OCI-LY1 (cell line): ENCODE data around the gene ZDHHC1.

Experiments used
- H2AFZ ChIP-seq: fragments of 200-600 bp; sonication (generic), shearing (Covaris generic); 2 replicates; pipeline ENCODE4 v1.6.0; 2014; ENCODE audit warnings: antibody characterized with exemption, mild to moderate bottlenecking, low read length
- H3F3A ChIP-seq: fragments of 200-600 bp; sonication (generic), shearing (Covaris generic); 2 replicates; pipeline ENCODE4 v1.6.0; 2014; ENCODE audit warnings: mild to moderate bottlenecking, antibody characterized with exemption, low read length, moderate library complexity; ENCODE audit not compliant: insufficient read depth
- H3K27ac ChIP-seq: fragments of 200-600 bp; sonication (generic); 2 replicates; pipeline ENCODE4 v1.5.1; 2014; ENCODE audit warnings: low read length, mixed run types, mild to moderate bottlenecking, low read depth; ENCODE audit not compliant: poor library complexity, severe bottlenecking
- H3K27me3 ChIP-seq: fragments of 200-600 bp; sonication (generic); 2 replicates; pipeline ENCODE4 v1.6.0; 2014; ENCODE audit warnings: antibody characterized with exemption, mild to moderate bottlenecking, low read length, moderate library complexity; ENCODE audit not compliant: insufficient read depth
- H3K36me3 ChIP-seq: fragments of 200-600 bp; sonication (generic); 2 replicates; pipeline ENCODE4 v1.6.1; 2014; ENCODE audit warnings: mild to moderate bottlenecking, antibody characterized with exemption, low read length, moderate library complexity, mixed read lengths; ENCODE audit not compliant: insufficient read depth
- H3K4me1 ChIP-seq: fragments of 200-600 bp; sonication (generic); 2 replicates; pipeline ENCODE4 v1.5.1; 2014; ENCODE audit warnings: mild to moderate bottlenecking, low read length, moderate library complexity; ENCODE audit not compliant: insufficient read depth, severe bottlenecking
- H3K4me2 ChIP-seq: fragments of 200-600 bp; sonication (generic), shearing (Covaris generic); 2 replicates; pipeline ENCODE4 v1.6.1; 2014; ENCODE audit warnings: low read length
- H3K4me3 ChIP-seq: fragments of 200-600 bp; sonication (generic); 2 replicates; pipeline ENCODE4 v1.5.1; 2014; ENCODE audit warnings: low read length, low read depth, mild to moderate bottlenecking, mixed read lengths; ENCODE audit not compliant: poor library complexity, severe bottlenecking
- H3K79me2 ChIP-seq: fragments of 200-600 bp; shearing (Covaris generic); 2 replicates; pipeline ENCODE4 v1.6.1; 2016; ENCODE audit warnings: mixed run types, low read length, mixed read lengths; ENCODE audit not compliant: insufficient read depth
- H3K9ac ChIP-seq: fragments of 200-600 bp; sonication (generic), shearing (Covaris generic); 2 replicates; pipeline ENCODE4 v1.6.1; 2014; ENCODE audit warnings: mild to moderate bottlenecking, low read length, mixed read lengths
- H3K9me2 ChIP-seq: fragments of 200-600 bp; sonication (generic), shearing (Covaris generic); 2 replicates; pipeline ENCODE4 v1.6.1; 2014; ENCODE audit warnings: low read depth, mild to moderate bottlenecking, low read length, mixed read lengths
- H3K9me3 ChIP-seq: fragments of 200-600 bp; shearing (Covaris generic); 2 replicates; pipeline ENCODE4 v1.6.1; 2014; ENCODE audit warnings: low read length, mixed read lengths
- H4K20me1 ChIP-seq: fragments of 200-600 bp; sonication (generic), shearing (Covaris generic); 2 replicates; pipeline ENCODE4 v1.6.0; 2016; ENCODE audit warnings: mild to moderate bottlenecking, low read length; ENCODE audit not compliant: insufficient read depth
- EZH2 ChIP-seq: fragments of 200-600 bp; sonication (generic), shearing (Covaris generic); IDR thresholded peaks from 2 replicates; pipeline ENCODE4 v1.8.0; 2017; ENCODE audit warnings: borderline replicate concordance, mixed run types, mild to moderate bottlenecking, antibody characterized with exemption, low read length, moderate library complexity, mixed read lengths
- TF ChIP-seq, protein P1 (sequence below): fragments of 200-600 bp; sonication (generic), shearing (Covaris generic); IDR thresholded peaks from 2 replicates; pipeline ENCODE4 v1.5.1; 2017; ENCODE audit warnings: mild to moderate bottlenecking, antibody characterized with exemption, low read length, moderate library complexity, mixed read lengths

ZDHHC1 gene

DNA sequence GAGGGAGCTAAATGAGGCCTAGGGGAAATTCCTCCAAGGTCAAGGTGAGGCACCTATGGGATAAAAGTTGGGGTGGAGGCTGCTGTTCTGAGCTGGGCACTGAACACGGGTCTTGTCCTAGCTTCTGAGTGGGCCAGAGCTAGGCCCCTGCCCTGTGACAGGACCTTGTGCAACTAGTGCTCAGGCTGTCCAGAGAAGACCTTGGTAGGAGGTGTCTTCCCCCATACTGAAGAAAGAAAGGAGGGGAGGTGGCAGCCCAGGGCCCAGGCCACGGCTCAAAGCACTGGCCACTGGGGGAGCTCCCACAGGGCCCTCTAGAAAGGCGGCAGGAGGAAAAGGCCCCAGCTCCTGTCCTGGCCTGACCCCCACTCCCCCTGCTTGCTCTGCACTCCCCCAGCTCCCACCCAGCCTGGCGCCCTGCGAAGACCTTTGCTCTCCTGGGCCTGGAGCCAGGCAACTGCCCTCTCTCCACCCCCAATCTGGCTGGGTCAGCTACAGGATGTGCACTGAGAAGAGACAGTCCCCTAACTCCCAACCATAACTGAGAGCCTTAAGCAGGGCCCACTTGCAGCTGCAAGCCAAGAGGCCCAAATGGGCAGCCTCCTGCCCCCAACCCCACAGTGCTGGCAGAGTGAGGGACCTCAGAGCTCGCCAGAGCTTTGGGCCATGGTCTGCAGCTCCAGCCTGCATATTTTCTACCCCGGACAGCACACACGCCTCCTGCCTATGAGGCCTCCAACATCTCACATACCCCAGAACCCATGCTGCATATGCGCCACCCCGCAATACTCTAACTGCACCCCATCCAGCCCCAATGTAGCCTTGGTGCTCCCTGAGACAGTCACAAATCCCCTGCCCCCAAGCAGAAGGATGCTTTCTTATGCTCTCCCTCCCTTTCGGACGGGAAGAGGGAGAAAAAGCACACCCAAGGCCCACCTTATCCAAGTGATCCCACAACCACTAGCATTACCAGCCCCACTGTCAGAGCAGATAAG lies 29.9 kb upstream of the ZDHHC1 start:
- H2AFZ ChIP-seq: no peak overlapping the region
- H3K9me3 ChIP-seq: no peaks in the 10 kb centered on the region
- no peaks in the 10 kb centered on the region for H3K79me2 ChIP-seq
- H3K4me3 ChIP-seq: no peak overlapping the region
- TF ChIP-seq, protein P1, sequence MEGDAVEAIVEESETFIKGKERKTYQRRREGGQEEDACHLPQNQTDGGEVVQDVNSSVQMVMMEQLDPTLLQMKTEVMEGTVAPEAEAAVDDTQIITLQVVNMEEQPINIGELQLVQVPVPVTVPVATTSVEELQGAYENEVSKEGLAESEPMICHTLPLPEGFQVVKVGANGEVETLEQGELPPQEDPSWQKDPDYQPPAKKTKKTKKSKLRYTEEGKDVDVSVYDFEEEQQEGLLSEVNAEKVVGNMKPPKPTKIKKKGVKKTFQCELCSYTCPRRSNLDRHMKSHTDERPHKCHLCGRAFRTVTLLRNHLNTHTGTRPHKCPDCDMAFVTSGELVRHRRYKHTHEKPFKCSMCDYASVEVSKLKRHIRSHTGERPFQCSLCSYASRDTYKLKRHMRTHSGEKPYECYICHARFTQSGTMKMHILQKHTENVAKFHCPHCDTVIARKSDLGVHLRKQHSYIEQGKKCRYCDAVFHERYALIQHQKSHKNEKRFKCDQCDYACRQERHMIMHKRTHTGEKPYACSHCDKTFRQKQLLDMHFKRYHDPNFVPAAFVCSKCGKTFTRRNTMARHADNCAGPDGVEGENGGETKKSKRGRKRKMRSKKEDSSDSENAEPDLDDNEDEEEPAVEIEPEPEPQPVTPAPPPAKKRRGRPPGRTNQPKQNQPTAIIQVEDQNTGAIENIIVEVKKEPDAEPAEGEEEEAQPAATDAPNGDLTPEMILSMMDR: no peak
- no peak for TF ChIP-seq EZH2
- H3K4me2 ChIP-seq: no peak overlapping the region
- no peak overlapping the region for H3K9ac ChIP-seq
- no peaks in the 10 kb centered on the region for H4K20me1 ChIP-seq
- no peaks in the 10 kb centered on the region for H3K27me3 ChIP-seq
- peaks cover 26% of the 10 kb centered on the region; the same call in 1 of the 2 replicates for H3K36me3 ChIP-seq
- H3F3A ChIP-seq: no peaks in the 10 kb centered on the region
- H3K9me2 ChIP-seq: no peaks in the 10 kb centered on the region
- no peaks in the 10 kb centered on the region for H3K4me1 ChIP-seq
- no peak overlapping the region for H3K27ac ChIP-seq

DNA sequence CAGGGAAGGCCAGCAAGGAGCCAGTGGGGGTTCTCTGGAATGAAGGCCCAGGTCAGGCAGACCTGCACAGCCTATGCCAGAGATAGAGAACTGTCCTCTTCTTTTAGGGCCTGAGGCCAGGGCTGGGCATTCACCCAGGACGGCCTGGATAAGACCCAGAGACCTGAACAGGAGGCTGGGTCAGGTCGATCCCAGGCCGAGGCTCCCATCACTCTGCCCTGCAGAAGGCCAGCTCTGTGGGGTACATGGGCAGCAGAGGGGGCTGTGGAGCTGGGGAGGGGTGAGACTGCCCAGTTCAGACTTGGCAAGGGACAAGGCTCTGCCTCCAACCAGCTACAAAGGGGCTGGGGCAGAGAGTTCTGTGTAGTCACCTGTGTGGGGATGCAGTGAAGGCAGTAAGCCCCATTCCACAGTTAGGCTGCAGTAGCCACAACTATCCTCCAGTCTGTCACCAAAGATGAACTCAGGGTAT lies 29.2 kb upstream of the ZDHHC1 start:
- no peak overlapping the region for H3K4me2 ChIP-seq
- TF ChIP-seq EZH2: no peak
- TF ChIP-seq, protein P1: no peak
- H3K79me2 ChIP-seq: no peaks in the 10 kb centered on the region
- no peaks in the 10 kb centered on the region for H3K27me3 ChIP-seq
- no peaks in the 10 kb centered on the region for H3F3A ChIP-seq
- peaks cover 26% of the 10 kb centered on the region; the same call in 1 of the 2 replicates for H3K36me3 ChIP-seq
- H3K9me3 ChIP-seq: no peaks in the 10 kb centered on the region
- no peak overlapping the region for H2AFZ ChIP-seq
- no peak overlapping the region for H3K9ac ChIP-seq
- H3K9me2 ChIP-seq: no peaks in the 10 kb centered on the region
- no peak overlapping the region for H3K4me3 ChIP-seq
- no peaks in the 10 kb centered on the region for H4K20me1 ChIP-seq
- H3K27ac ChIP-seq: no peak overlapping the region
- H3K4me1 ChIP-seq: no peaks in the 10 kb centered on the region

DNA sequence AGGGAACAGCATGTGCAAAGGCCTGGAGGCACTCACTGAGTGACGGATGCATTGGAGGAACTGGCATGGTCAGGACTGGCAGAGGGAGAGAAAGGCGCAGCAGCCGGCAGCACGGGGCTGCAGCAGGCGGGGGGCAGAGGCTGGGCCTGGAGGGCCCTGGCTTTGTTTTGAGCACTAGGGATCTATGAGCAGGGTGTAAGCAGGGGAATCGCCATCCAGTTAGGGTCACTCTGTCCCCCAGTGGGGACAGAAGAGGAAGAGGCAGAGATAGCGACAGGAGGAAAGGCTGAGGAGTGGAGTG lies 28.8 kb upstream of the ZDHHC1 start:
- Histone ChIP-seq H4K20me1 (no peaks in the 10 kb centered on the region), H3K27me3 (no peaks in the 10 kb centered on the region), H3K79me2 (no peaks in the 10 kb centered on the region), H3K9me2 (no peaks in the 10 kb centered on the region), H3K27ac (no peak overlapping the region), H2AFZ (no peak overlapping the region), H3K4me2 (no peak overlapping the region), H3F3A (no peaks in the 10 kb centered on the region), H3K4me1 (no peaks in the 10 kb centered on the region), H3K36me3 (peaks cover 26% of the 10 kb centered on the region; the same call in 1 of the 2 replicates), H3K9ac (no peak overlapping the region), H3K4me3 (no peak overlapping the region), H3K9me3 (no peaks in the 10 kb centered on the region)
- TF ChIP-seq EZH2: no peak
- TF ChIP-seq, protein P1: no peak
